Esophagus squamous epithelium (tissue), 5 donors: ENCODE data around the gene UQCRC1. TPM values are rescaled to one million over a fixed set of nuclear protein-coding genes. Genes with fewer than 3 reads are reported as not detected.

Experiments
- DNase-seq: peaks from one replicate; lab custom pipeline; 2025; lab: John Stamatoyannopoulos, UW
- H3K27ac ChIP-seq, 4 donors: fragments of 200-600 bp; sonication (generic); one replicate each; pipeline ENCODE4 v1.5.1; 2016 to 2019; ENCODE audit warnings: mild to moderate bottlenecking in 1 of 4
- H3K27me3 ChIP-seq, 4 donors: fragments of 200-600 bp; sonication (generic); 1 replicate in 3 of 4; 2 replicates in 1 of 4; pipeline versions ENCODE4 v1.5.1 to v1.6.0; 2017 to 2021; ENCODE audit warnings: antibody characterized with exemption in 1 of 4
- H3K36me3 ChIP-seq, 3 donors: fragments of 200-600 bp; sonication (generic); one replicate each; pipeline ENCODE4 v1.5.1; 2016 to 2019
- H3K4me1 ChIP-seq, 3 donors: fragments of 200-600 bp; sonication (generic); one replicate each; pipeline ENCODE4 v1.5.1; 2017 to 2019
- H3K4me3 ChIP-seq, 4 donors: fragments of 200-600 bp; sonication (generic); 1 replicate in 3 of 4; 2 replicates in 1 of 4; pipeline ENCODE4 v1.5.1; 2016 to 2019; ENCODE audit warnings: mild to moderate bottlenecking in 2 of 4, moderate library complexity in 1 of 4
- H3K9me3 ChIP-seq, 3 donors: fragments of 200-600 bp; sonication (generic); one replicate each; pipeline ENCODE4 v1.5.1; 2016 to 2019
- POLR2A ChIP-seq, 4 donors: fragments of 450-650 bp; IDR thresholded peaks; one replicate each; pipeline ENCODE4 v1.6.1; 2017; ENCODE audit warnings: antibody characterized with exemption in 4 of 4, mild to moderate bottlenecking in 4 of 4, moderate library complexity in 3 of 4
- WGBS, 2 donors: methylation state at CpG; one replicate each; pipeline ENCODE4 v1.1.5; 2018; 5-methylcytosine and 5-hydroxymethylcytosine counted together
- intact Hi-C: fragments of 100-400 bp; cut with DNase I; formaldehyde crosslinking; loops from one replicate; pipeline ENCODE4 v1.15.0; 2022
- total RNA-seq, 4 donors: library from RNA; depleted of rRNA; stranded (reverse); fragments of >200 nt; gene quantifications; one replicate each; pipeline ENCODE4 v1.1.0, GENCODE V29; 2016
- TF ChIP-seq, protein P1 (sequence below), 6 experiments: fragments of 450-650 bp in 4 of 6; fragments of 200-600 bp in 2 of 6; sonication (generic) in 2 of 6; IDR thresholded peaks; one replicate each; pipeline ENCODE4 v1.5.1; 2016 to 2019; ENCODE audit warnings: antibody characterized with exemption in 6 of 6, mild to moderate bottlenecking in 4 of 6, moderate library complexity in 4 of 6
- donor health status: DM: yes; HTN: yes; CAD: no.

Gene UQCRC1
- total RNA-seq, 4 donors from 2014 or later: 213 to 471 (median 356) TPM

GRCh38 chr3:48633743-48634142 lies 24.3 kb upstream of the UQCRC1 start:
- peaks cover 15 to 35% (median 19%) of the 10 kb centered on the region in 3 donors for H3K4me1 ChIP-seq
- H3K36me3 ChIP-seq: peaks cover 0 to 48% (median 0%) of the 10 kb centered on the region in 3 donors
- 100% methylated on average over 1 of the region's 2 CpGs; no CpG with 5 or more reads in 1 of the 2 donors for WGBS, 2 donors
- TF ChIP-seq POLR2A (IDR thresholded peaks at IDR 0.05): no peak
- TF ChIP-seq, protein P1, sequence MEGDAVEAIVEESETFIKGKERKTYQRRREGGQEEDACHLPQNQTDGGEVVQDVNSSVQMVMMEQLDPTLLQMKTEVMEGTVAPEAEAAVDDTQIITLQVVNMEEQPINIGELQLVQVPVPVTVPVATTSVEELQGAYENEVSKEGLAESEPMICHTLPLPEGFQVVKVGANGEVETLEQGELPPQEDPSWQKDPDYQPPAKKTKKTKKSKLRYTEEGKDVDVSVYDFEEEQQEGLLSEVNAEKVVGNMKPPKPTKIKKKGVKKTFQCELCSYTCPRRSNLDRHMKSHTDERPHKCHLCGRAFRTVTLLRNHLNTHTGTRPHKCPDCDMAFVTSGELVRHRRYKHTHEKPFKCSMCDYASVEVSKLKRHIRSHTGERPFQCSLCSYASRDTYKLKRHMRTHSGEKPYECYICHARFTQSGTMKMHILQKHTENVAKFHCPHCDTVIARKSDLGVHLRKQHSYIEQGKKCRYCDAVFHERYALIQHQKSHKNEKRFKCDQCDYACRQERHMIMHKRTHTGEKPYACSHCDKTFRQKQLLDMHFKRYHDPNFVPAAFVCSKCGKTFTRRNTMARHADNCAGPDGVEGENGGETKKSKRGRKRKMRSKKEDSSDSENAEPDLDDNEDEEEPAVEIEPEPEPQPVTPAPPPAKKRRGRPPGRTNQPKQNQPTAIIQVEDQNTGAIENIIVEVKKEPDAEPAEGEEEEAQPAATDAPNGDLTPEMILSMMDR (IDR thresholded peaks at IDR 0.05): no peak
- H3K4me3 ChIP-seq: no peak overlapping the region
- no peaks in the 10 kb centered on the region for H3K9me3 ChIP-seq
- H3K27me3 ChIP-seq: no peaks in the 10 kb centered on the region
- no peak overlapping the region for H3K27ac ChIP-seq
- no peak for DNase-seq
- intact Hi-C loops: no loop called here

GRCh38 chr3:48633256-48633655 lies 23.8 kb upstream of the UQCRC1 start:
- intact Hi-C loops: no loop called here
- H3K4me1 ChIP-seq: peaks cover 15 to 35% (median 19%) of the 10 kb centered on the region in 3 donors
- no peak for DNase-seq
- WGBS, 2 donors: 94 to 97% methylated on average over 11 to 12 of the region's 15 CpGs
- H3K36me3 ChIP-seq: peaks cover 0 to 53% (median 0%) of the 10 kb centered on the region in 3 donors
- H3K9me3 ChIP-seq: no peaks in the 10 kb centered on the region
- H3K27me3 ChIP-seq: no peaks in the 10 kb centered on the region
- H3K27ac ChIP-seq: no peak overlapping the region
- TF ChIP-seq, protein P1 (IDR thresholded peaks at IDR 0.05): no peak
- TF ChIP-seq POLR2A (IDR thresholded peaks at IDR 0.05): no peak
- no peak overlapping the region for H3K4me3 ChIP-seq

DNA sequence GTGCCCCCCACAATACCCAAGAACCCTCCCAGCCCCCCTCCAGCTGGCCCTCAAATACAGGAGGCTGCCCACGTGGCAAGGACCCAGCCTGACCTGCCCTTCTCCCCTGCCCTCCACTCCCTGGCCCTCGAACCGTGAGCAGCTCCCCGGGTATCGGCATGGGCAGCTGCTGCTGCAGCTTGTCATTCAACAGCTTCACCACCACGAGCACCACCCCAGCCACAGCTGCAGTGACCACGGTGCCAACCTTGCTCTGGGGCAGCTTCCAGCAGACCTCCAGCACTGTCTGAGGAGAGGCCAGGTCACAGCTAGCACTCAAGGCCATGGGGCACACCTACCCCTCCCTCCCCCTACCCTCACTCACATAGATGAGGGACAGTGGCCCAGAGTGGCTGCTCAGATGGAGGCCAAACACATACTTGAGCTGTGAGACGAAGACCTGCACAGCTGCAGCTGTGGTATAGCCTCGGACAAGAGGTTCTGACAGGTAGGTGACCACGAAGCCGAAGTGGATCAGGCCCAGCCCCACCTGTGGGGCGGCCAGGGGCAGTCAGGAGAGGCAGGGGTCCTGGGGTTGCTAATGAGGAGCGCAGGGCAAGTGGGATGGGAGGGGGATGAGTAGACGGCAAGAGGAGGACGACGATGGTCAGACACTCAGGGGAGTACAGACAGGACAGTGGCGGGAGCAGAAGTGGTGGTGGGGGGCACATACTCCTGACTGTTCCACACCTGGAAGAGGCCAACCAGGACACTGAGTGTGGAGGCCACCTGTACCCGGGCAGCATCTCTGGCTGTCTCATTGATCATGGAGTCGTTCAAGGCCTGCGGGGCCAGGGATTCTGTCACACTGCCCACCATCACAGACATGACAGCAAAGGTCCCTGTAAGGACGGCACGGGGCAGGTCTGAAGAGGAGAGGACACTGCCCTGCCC lies 22.3 kb upstream of the UQCRC1 start:
- Histone ChIP-seq H3K27me3 (no peaks in the 10 kb centered on the region), H3K9me3 (no peaks in the 10 kb centered on the region), H3K36me3 (peaks cover 0 to 68% (median 0%) of the 10 kb centered on the region in 3 donors), H3K27ac (no peak overlapping the region), H3K4me3 (no peak overlapping the region), H3K4me1 (peaks cover 15 to 35% (median 19%) of the 10 kb centered on the region in 3 donors)
- WGBS, 2 donors: 86 to 93% methylated on average over 17 to 21 of the region's 22 CpGs
- TF ChIP-seq, protein P1 (IDR thresholded peaks at IDR 0.05): no peak
- no peak for TF ChIP-seq POLR2A (IDR thresholded peaks at IDR 0.05)
- DNase-seq: no peak
- intact Hi-C loops: no loop called here

GRCh38 chr3:48630833-48631232 lies 21.4 kb upstream of the UQCRC1 start:
- WGBS, 2 donors: 89 to 90% methylated on average over 4 to 8 of the region's 12 CpGs
- Histone ChIP-seq H3K4me3 (no peak overlapping the region), H3K9me3 (no peaks in the 10 kb centered on the region), H3K27me3 (no peaks in the 10 kb centered on the region), H3K36me3 (peaks cover 0 to 77% (median 6%) of the 10 kb centered on the region in 3 donors), H3K4me1 (peaks cover 12 to 25% (median 13%) of the 10 kb centered on the region in 3 donors), H3K27ac (no peak overlapping the region)
- intact Hi-C loops: no loop called here
- TF ChIP-seq POLR2A (IDR thresholded peaks at IDR 0.05): no peak
- TF ChIP-seq, protein P1 (IDR thresholded peaks at IDR 0.05): no peak
- DNase-seq: no peak

DNA sequence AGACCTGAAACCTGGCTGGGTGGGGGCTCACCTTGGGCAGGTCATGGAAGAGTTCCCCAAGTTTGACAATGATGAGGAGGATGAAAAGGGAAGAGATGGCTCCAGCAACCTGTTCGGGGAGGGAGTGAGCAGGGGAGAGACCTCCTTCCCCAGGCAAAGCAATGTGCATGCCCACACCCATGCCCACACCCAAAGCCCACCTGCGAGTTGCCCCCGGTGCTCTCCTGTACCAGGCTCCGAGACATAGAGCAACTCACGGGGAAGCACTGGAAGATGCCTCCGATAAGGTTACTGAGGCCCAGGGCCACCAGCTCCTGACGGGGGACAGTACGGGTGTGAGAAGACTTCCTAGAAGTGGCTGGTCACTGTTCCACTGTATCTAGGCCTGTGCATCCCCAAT lies 21.0 kb upstream of the UQCRC1 start:
- no peak for DNase-seq
- H3K27ac ChIP-seq: no peak overlapping the region
- TF ChIP-seq, protein P1 (IDR thresholded peaks at IDR 0.05): no peak
- no peak for TF ChIP-seq POLR2A (IDR thresholded peaks at IDR 0.05)
- no peaks in the 10 kb centered on the region for H3K27me3 ChIP-seq
- WGBS, 2 donors: 93% methylated on average over 6 of the region's 8 CpGs; no CpG with 5 or more reads in 1 of the 2 donors
- intact Hi-C loops: no loop called here
- H3K9me3 ChIP-seq: no peaks in the 10 kb centered on the region
- no peak overlapping the region for H3K4me3 ChIP-seq
- peaks cover 10 to 21% (median 12%) of the 10 kb centered on the region in 3 donors for H3K4me1 ChIP-seq
- H3K36me3 ChIP-seq: peaks cover 0 to 81% (median 6%) of the 10 kb centered on the region in 3 donors
